Measurements from ENCODE around the gene HMGB1.

The HMGB1 gene

DNA sequence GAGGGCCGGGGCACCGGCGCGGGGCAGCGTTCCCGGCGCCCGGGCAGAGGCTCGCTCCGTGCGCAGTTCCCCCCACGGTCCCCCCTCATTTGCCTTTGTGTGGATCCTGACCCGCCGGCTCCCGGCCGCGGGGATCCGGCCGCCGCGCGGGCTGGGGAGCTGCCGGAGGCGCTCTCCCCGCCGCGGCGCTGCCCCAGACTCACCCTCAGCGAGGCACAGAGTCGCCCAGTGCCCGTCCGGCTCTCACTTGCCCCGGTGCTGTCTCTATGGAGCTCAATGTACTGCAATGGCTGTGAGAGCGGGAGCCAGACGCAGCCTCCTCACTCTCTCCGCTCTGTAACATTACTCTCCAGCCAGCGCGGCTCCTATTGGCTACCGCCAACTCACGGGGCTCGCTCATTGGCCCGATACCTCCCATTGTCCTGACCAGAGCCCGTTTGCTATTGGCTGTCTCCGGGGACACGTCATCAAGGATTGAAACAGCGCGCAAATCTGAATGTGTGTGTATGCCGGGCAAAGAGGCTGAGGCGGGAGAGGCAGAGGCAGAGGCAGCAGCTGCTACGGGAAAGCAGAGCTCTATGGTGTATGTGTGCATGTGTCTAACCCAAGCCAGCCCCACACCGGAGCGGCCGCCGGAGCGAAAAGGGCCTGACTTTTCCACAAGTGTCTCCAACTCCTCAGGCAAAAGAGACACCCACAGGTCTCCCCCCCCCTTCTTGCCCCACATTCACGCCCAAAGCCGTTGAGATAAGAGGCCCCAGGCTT is at the start of gene HMGB1:
Gene HMGB1 (minus strand): TSS at position 344 of the 765 bp plus-strand sequence. CDS start 2,256 bp downstream, outside the sequence.
- DNase-seq, result no peak

DNA sequence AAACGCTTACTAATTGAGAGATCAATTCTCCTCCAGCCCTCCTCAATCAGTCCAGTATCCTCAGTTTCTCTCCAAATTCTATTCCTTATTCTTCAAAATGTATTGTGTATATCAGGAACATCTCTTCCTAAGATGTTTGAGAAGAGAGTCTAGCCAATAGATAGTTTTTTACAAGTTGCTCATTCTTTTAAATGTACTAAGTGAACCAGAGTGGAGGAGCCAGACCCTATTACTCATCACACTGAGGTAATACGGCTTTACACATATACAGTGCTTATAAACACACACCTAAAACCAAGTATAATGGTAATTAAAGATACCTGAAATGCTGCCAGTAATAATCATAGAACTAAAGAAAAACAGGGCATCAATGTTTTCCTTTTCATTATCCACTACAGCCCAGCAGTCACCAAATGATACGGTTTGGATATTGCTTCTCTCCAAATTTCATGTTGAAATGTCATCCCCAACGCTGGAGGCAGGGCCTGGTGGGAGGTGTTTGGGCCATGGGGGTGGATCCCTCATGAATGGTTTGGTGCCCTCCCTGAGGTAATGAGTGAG is 45.2 kb upstream of the HMGB1 start:
- no peak for DNase-seq

DNA sequence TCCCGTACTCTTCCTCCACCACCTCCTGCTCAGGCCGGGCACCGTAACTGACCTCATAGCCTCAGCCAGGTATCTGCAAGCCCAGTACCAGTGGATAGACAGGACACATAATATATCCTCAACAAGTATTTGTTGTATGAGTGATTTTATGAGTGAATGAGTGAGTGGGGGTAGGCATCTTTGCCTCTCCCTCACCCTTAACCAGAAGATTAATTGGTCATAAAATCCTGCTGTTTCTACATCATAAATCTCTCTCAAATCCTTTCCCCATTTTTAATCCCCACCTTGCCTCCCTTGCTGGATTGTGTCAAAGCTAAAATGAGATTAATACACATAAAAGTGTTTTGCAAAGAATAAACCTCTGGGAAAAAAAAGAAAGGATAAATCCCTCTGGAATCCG is 44.4 kb upstream of the HMGB1 start:
- DNase-seq, result no peak

DNA sequence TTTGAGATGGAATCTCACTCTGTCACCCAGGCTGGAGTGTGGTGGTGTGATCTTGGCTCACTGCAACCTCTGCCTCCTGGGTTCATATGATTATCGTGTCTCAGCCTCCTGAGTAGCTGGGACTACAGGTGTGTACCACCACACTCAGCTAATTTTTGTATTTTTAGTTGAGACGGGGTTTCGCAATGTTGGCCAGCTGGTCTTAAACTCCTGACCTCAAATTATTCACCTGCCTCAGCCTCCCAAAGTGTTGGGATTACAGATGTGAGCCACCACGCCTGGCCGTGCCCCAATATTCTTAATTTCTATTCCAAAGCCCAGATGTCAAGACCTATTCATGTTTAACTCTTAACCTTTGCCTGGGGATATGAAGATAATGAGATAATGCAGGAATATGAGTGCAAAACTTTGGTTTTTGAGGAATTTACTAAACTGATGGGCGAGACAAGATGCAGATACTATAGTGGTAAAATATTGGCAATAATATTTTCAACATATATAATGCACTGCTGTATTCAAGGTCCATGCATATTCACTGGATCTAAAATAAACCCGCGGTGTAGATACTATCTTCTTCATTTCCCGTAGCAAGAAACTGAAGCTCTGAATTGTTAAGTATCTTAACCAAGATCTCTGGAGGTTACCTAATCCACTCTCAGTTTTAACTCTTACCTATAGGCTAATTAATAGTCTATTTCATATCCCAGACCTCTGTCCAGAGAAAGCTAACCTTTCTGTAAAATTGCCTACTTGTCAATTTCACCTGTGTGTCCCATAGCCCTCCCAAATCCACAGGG is 43.7 kb upstream of the HMGB1 start:
- DNase-seq, result no peak

DNA sequence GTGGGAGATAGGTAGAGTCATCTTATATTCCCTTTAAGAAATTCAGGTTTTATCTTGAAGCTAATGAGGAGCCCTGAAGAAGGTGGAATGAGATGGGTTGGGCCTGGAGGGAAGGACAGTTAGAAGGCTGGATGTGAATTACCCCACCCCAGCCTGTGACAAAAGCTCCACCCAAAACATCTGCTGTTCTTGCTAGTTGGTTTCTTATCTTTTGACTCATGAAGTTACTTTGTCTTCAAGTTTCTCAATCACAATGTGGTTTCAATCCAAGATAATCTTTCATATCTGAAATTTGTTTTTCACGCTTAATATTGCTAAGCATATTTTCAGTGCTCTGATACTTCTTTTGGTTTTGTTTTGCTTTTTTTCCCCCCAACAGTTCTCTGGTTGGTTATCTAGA is 38.3 kb upstream of the HMGB1 start:
- no peak for DNase-seq

DNA sequence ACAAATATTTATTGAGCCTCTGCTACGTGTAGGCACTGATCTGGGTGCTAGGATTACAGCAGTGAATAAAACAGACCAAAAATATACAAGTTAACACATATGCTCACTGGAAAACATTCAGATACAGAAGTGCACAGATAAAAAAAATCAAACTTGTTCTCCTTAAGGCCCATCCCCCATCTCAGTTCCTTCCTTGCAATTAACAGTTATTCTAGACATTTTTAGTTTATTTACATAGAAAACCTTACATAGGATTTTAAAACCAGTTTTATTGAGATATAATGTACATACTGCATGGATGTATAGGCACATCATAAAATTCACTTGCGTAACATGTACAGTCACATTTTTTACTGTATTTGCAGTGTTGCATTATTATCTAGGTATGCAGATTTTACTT is 36.5 kb upstream of the HMGB1 start:
- DNase-seq, result no peak

DNA sequence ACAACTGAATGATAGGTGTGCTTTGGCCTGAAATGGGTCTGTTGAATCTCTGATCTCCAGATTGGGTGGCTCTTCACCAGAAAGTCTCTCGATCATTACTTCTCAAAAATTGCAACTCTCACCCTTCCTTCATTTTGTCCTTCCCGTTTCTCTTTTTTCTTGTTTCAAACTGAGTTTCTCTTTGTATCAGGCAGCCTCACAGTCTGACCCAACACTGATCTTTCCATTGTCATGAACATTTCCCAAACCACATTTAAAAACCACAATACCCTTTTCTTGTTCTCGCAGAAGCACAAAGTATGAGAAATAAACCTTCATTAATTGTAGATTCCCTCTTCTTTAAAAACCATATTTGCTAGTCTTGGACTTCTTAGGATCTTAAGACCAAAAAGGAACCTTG is 33.6 kb upstream of the HMGB1 start:
- no peak for DNase-seq

DNA sequence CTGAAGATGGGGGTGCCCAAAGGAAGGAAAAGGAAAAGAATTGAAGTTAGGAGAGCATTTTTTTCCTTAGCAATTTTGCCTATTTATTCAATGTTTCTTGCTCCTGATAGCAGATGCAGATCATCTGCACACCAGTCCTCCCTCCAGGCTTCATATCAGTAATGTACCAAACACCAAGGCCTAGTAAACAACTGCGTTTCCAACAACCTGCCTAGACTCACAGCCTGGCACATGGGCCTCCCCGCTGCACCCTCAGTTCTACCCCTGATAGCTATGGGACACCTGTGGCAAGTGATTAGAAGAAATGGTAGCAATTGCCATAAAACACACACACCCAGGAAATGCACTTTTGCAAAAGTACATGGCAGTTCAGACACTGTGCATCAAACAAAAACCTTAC is 30.4 kb upstream of the HMGB1 start:
- DNase-seq, result no peak

DNA sequence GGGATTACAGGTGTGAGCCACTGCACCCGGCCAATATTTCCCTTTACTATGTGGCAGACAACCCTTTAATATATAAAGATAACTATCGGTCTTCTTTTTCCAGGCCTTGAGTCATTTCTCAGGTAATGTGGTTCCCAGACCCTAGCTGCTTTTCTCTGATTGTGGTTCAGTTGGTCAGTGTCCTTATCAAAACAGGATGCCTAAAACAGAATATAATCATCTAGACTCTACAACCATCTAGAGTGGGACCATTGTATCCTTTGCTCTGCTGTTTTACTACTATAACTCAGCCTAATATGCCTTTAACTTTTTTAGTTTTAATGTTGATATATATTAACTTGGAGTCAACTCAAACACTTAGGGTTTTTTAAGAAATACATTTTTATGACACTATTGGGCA is 30.0 kb upstream of the HMGB1 start:
- no peak for DNase-seq

DNA sequence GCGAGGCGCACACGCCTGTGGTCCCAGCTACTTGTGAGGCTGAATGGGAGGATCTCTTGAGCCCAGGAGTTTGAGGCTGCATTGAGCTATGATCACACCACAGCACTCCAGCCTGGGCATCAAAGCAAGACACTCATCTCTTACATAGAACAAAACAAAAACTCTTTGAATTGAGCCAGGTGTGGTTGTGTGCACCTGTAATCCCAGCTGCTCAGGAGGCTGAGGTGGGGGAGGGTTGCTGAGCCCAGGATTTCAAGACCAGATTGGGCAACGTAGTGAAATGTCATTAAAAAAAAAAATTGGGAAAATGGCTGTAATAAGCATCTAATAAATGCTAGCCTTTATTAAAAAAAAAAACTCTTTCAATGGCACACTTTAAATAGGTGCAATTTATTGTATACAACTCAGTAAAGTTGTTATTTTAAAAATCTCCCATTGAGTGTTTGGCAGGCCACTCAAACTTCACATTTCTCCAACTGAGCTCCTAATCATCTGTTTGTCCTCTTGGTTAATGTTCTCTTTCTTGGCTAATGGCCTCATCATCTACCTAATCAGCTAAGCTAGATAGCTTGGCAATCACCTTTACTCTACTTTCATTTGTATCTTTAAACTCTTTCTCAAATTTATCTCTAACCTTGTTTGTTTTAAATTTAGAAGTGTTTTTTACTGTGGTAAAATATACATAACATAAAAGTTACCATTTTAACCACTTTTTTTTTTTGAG is 28.1 kb upstream of the HMGB1 start:
- no peak for DNase-seq

DNA sequence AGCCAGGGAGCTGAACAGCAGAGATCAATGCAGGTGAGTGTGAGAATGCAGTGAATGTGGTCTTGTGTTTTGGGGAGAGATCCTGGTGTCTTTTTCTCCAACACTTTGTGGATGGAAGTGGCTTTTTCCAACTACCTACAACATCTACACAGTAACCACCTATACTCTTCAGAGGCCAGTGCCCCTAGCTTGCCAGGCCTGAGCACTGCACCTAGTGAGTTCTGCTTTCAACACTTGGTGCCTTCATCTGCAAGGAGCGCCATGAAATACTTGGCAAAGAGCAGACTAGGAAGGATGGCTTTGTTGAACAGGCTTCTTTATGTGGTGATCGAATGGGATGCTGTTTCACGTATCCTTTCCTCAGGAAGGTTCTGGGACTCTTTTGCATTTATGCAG is 21.3 kb upstream of the HMGB1 start:
- no peak for DNase-seq

DNA sequence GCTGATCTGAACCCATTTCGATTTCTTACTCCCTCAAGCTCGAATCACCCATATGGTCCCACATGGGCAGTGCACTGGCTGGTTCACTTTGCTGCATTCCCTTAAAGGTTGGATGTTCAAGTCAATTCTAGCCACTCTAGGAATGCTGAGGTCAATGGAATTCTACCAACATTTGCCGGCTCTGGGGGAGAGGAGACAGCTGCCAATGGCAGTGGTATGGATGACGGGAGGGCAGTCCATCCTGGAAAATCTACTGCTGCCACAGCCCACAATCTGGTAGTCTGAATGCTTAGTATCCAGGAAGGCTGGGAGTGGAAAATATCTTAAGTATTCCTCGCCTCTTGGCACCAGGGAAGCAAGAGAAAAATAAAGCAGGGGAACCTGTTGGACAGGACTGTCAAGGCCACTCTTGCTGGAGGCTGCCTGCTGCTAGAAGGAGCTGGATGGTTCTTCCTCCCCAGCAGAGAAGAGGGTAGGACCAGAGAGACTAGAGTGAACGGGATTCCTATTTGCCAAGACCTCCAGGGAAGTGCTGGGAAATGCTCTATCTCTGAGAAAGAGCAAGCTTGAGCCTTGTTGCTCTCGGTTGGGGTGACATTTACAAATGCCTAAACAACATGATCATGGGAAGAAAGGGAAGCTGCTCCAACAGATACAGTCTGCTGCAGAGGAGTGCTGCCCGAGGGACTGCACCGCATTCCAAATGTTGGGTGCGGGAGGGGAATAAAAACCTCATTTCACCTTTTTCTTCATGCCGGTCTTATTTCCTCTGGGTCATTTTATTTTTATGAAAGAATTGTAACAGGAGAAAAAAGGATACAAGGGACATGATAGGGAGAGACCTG is 20.7 kb upstream of the HMGB1 start:
- DNase-seq, result no peak

DNA sequence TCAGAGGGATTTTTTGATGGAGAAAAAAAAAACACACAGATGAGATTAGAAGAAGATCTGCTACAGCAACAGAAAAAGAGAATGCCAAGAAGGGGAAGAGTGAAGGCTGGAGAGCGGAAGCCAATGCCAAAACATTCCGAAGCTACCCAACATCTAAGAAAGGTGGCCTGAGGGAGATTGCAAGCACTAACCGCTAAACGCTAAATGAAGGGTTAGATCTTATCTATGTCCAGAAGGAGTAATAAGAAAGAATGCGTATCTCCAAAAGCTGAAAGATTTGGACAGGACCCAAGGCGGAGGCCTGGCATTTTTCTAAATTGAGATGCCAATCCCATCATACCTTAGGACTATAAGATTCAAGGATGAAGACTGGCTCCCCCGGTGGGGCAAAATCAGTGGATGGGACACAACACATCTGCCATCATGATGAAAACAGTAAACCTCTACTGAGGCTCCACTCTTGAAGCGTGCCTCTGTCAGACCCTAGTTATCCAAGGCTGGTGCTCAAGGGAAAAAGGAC is 15.6 kb upstream of the HMGB1 start:
- no peak for DNase-seq

DNA sequence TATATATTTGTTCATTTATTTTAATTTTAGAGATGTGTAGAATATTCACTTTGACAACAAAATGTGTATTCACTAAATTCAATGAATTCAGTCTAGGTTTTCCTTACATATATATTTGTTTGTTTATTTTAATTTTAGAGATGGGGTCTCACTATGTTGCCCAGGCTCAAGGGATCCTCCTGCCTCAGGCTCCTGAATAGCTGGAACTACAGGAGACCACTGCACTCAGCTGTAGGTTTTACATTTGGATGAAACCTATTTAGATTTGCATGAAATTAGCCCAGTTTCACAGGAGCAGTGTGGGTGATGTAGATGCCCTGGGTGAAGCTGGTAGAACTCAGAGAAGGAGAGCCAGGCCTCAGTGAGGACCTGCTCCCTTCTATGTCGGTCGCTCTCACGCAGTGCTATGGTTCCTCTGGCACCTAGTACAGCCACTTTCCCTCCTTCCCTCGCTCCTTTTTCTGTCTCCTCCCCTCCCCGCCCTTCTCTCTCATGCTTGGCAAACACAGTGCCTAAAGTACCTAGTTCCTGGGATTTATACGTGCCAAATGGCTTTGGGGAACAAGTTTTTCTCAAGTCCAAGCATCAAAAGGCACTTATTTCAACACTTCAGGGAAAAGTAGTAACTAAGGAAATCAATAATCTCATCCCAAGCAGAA is 14.7 kb upstream of the HMGB1 start:
- DNase-seq, result no peak

DNA sequence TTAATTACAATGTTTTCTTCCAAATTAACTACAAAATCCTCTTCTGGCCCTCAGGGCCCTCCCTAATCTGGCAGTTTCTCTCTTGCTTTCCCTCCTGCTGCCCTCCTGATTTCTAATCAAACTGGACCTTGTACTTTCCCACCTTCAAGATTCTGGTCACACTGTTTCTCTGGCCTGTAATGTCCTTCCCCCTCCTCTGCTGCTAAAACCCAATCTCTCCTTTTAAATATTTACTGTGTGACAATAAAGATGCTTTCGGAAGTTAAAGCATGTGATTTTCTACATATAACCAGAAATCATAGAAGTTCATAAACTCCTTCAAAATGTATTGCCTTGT is 14.1 kb upstream of the HMGB1 start:
- DNase-seq, result no peak

DNA sequence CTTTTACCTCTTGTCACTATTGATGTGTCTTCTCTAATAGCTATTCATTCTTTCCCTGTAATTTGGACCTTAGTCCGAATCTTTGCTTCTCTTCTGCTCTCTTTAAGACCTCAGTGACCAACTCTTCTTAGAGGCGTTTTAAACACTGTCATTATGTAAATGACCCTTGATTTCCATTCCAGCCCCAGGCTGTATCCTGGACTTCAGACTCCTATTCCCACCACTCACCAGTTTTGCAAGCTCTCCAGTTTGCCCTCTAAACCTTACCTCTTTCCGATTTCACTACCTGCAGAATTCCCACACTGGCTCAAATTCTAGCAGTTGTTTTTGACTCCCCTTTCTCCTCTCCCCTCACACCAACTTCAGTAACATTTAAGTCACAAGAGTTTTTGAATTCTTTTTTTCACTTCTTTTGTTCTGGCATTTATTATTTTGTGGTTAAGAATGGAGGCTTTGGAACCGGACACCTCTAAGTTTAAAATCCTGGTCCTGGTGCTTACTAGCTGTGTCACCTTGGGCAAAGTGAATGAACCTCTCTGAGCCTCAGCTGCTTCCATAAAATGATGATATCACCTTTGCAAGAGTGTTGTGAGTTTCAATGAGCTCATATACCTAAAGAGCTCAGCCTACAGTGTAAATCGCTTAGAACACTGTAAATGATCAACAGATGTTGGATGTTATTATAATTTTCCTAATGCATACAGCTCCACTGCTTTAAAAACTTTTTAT is 13.6 kb upstream of the HMGB1 start:
- DNase-seq, result no peak

DNA sequence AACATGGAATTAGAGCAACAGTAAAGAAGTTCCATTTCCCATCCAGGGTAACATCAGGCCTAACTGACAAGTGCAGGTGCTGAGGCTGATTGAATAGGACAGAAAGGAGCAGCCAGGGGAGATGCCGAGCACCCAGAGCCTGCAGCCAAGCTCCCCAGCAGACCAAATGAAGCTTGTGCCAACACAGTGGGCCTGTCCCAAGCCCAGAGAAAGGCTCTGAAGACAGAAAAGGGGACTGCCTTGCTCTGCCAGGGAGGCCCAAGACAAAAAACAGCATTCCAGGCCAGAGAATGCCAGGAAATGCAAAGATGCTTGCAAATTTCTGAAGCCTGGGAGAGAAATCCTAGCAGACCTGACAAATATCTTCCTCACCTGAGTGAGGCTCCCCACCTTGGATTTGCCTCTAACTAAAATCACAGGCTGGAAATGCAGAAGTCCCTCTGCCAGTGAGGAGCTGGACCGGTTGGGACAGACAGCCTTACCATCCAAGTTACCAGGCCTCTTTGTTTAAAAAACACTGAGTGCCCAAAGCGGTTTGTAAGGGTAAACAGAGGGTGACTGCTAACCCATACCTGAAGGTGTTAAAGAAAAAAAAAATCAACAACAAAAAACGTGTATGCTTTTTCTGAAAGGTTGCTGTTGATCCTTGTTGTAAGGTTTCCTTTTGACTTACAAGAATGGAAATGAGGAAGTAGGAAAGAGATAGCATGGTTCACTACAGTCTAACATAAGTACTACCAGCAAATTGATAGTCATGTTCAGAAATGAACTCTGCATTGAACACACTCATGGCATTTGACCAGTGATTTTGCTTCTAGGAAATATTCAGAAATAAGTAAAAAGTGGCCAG is 11.8 kb upstream of the HMGB1 start:
- DNase-seq, result no peak

DNA sequence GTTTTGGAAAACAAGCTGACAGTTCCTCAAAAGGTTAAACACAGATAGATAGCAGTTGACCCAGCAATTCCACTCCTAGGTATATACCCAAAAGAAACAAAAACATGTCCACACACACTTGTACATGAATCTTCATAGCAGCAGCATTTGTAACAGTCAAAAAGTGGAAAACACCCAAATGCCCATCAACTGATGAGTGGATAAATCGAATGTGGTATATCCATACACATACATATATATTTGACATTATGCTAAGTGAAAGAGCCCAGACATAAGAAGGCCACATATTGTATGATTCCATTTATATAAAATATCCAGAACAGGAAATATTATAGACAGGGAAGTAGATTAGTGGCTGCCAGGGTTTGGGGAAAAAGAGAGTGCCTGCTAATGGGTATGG is 7.9 kb upstream of the HMGB1 start:
- no peak for DNase-seq

DNA sequence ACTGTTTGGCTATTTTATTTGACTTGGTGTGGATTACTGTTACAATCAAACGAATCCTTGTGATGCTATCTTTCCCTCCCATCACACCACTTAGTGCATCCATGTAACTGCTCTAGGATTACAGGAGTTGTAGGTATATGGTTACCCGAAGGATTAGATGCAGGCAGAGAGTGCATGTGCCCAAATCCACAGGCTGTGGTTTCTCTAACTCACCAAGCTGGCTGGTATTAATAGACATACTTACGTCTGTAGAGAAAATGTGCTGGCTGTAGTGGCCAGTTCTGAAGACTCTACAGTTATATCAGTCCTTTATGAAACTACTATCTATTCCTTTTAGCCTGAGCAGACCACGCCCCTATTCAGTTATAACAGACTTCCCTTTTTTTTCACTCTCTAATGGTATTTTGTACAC is 1.1 kb upstream of the HMGB1 start:
- DNase-seq, result no peak

DNA sequence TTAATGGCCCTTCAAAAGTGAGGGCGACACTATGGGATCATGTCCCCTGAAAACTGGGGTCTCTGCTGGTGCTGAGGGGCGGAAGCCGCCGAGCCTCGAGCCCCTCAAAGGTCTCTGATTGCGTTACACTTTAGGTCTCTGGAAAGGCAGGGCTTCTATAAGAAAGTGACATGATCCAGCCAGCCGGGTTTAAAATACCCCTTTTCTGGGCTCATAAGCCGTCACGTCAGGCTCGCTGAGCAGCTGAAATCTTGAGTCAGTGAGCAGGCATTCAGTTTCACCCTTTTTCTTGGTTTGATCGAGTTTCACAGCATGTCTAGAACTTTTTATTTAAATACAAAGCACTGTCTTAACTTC is 600 bp upstream of the HMGB1 start:
- no peak for DNase-seq

DNA sequence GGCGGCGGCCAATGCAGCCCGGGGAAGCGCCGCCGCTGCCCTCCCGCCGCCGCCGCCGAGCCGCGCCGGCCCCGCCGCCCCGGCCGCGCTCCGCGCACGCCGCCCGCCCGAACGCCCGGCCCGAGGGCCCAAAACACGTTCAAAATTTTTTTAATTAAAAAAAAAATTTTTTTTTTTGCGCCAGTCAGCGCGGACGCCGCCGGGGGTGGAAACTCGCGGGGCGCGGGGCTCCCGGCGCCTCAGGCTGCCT is 468 bp downstream of the HMGB1 start:
- no peak for DNase-seq

Data from cortex of kidney (tissue), 1 donor.